Ishikawa (cell line): Measurements from ENCODE around the gene RNF138.

Source experiments
- CEBPB ChIP-seq: IDR thresholded peaks from 2 replicates; pipeline ENCODE4 v1.6.1; 2012
- CREB1 ChIP-seq: IDR thresholded peaks from 2 replicates; pipeline ENCODE4 v1.6.1; 2012; ENCODE audit warnings: low read depth
- EGR1 ChIP-seq: IDR thresholded peaks from 2 replicates; pipeline ENCODE4 v1.6.1; 2012
- EP300 ChIP-seq: IDR thresholded peaks from 2 replicates; pipeline ENCODE4 v1.6.1; 2012; ENCODE audit warnings: borderline replicate concordance
- FOXM1 ChIP-seq: IDR thresholded peaks from 2 replicates; pipeline ENCODE4 v1.6.1; 2012; ENCODE audit warnings: low read depth, borderline replicate concordance
- MAX ChIP-seq: IDR thresholded peaks from 2 replicates; pipeline ENCODE4 v1.6.1; 2012
- NFIC ChIP-seq: IDR thresholded peaks from 2 replicates; pipeline ENCODE4 v1.6.1; 2012
- RAD21 ChIP-seq: IDR thresholded peaks from 2 replicates; pipeline ENCODE4 v1.6.1; 2012; ENCODE audit warnings: low read depth
- REST ChIP-seq: IDR thresholded peaks from 2 replicates; pipeline ENCODE4 v1.6.1; 2012; ENCODE audit warnings: low read depth, mild to moderate bottlenecking
- TAF1 ChIP-seq: IDR thresholded peaks from 2 replicates; pipeline ENCODE4 v1.6.1; 2012; ENCODE audit warnings: low read depth, mild to moderate bottlenecking
- TCF12 ChIP-seq: IDR thresholded peaks from 2 replicates; pipeline ENCODE4 v1.6.1; 2012; ENCODE audit warnings: low read depth
- TEAD4 ChIP-seq: IDR thresholded peaks from 2 replicates; pipeline ENCODE4 v1.6.1; 2012
- USF1 ChIP-seq: IDR thresholded peaks from 2 replicates; pipeline ENCODE4 v1.6.1; 2012
- YY1 ChIP-seq: IDR thresholded peaks from 2 replicates; pipeline ENCODE4 v1.6.1; 2012; ENCODE audit warnings: low read depth
- ZBTB7A ChIP-seq: IDR thresholded peaks from 2 replicates; pipeline ENCODE4 v1.6.1; 2012; ENCODE audit warnings: low read depth

Gene RNF138

GRCh38 chr18:32091724-32092421, at the start of gene RNF138:
Gene RNF138, plus strand, starts transcription at chr18:32091874. Its CDS starts 903 bp downstream, at chr18:32092777.
- peak; percentile 88 for TF ChIP-seq MAX
- 0 out of 2 replicates have a peak, but pooled peaks have one; percentile 64 for TF ChIP-seq CREB1
- TF ChIP-seq CEBPB: no peak
- TF ChIP-seq USF1: peak; percentile 59
- TF ChIP-seq NFIC: 0 out of 2 replicates have a peak, but pooled peaks have one; percentile 10
- no peak for TF ChIP-seq EP300
- TF ChIP-seq ZBTB7A: no peak
- TF ChIP-seq TAF1: peak; percentile 46
- no peak for TF ChIP-seq RAD21
- TF ChIP-seq YY1: no peak
- TF ChIP-seq TEAD4: no peak
- no peak for TF ChIP-seq REST
- TF ChIP-seq TCF12: no peak; the same call in 1 of the 2 replicates
- TF ChIP-seq EGR1: no peak
- TF ChIP-seq FOXM1: no peak

GRCh38 chr18:32042337-32042736, 49.3 kb upstream of the RNF138 start:
- TF ChIP-seq EP300: no peak
- no peak for TF ChIP-seq TCF12
- TF ChIP-seq MAX: no peak
- no peak for TF ChIP-seq CREB1

GRCh38 chr18:32048507-32049091, 43.1 kb upstream of the RNF138 start:
- TF ChIP-seq NFIC (no peak), CEBPB (no peak; the same call in 1 of the 2 replicates), USF1 (no peak), RAD21 (no peak), EGR1 (no peak), CREB1 (no peak), REST (no peak), TEAD4 (no peak), FOXM1 (no peak), ZBTB7A (no peak), YY1 (no peak), TAF1 (no peak), TCF12 (no peak)

GRCh38 chr18:32049393-32050171, 42.1 kb upstream of the RNF138 start:
- TF ChIP-seq MAX (no peak), EGR1 (no peak), RAD21 (no peak), TEAD4 (no peak), USF1 (no peak), CREB1 (no peak)
